Neural cell (in vitro differentiated cells): ENCODE data around the gene CELSR1. TPM values are rescaled to one million over a fixed set of nuclear protein-coding genes. Genes with fewer than 3 reads are reported as not detected.

ENCODE experiments used
- H2AFZ ChIP-seq: fragments of 200-600, 300-800 bp; sonication (generic), shearing (Covaris generic); 2 replicates; pipeline ENCODE4 v1.6.0; 2014; ENCODE audit warnings: low read depth, mild to moderate bottlenecking, antibody characterized with exemption, low read length, moderate library complexity
- H3F3A ChIP-seq: fragments of 200-600 bp; shearing (Covaris generic); 2 replicates; pipeline ENCODE4 v1.6.1; 2016; ENCODE audit warnings: mild to moderate bottlenecking, moderate library complexity, mixed read lengths, antibody characterized with exemption, low read length; ENCODE audit not compliant: insufficient read depth, poor library complexity, severe bottlenecking
- H3K27ac ChIP-seq: fragments of 200-600, 300-800 bp; sonication (generic), shearing (Covaris generic); 2 replicates; pipeline ENCODE4 v1.5.1; 2014; ENCODE audit warnings: mild to moderate bottlenecking, low read length, moderate library complexity
- H3K27me3 ChIP-seq: fragments of 300-800, 200-600 bp; sonication (generic), shearing (Covaris generic); 2 replicates; pipeline ENCODE4 v1.6.0; 2014; ENCODE audit warnings: mild to moderate bottlenecking, low read depth, low read length, moderate library complexity; ENCODE audit not compliant: insufficient read depth
- H3K36me3 ChIP-seq: fragments of 300-800, 200-600 bp; sonication (generic), shearing (Covaris generic); 2 replicates; pipeline ENCODE4 v1.5.1; 2014; ENCODE audit warnings: mild to moderate bottlenecking, antibody characterized with exemption, low read length, moderate library complexity; ENCODE audit not compliant: insufficient read depth
- H3K4me2 ChIP-seq: fragments of 300-800, 200-600 bp; sonication (generic), shearing (Covaris generic); 2 replicates; pipeline ENCODE4 v1.6.0; 2014; ENCODE audit warnings: mild to moderate bottlenecking, low read length
- H3K4me3 ChIP-seq: fragments of 300-800, 200-600 bp; sonication (generic), shearing (Covaris generic); 2 replicates; pipeline ENCODE4 v1.5.1; 2014; ENCODE audit warnings: mild to moderate bottlenecking, low read length, moderate library complexity
- H3K79me2 ChIP-seq: fragments of 200-600 bp; shearing (Covaris generic); replicated peaks from 2 replicates; pipeline ENCODE4 v1.6.0; 2014; ENCODE audit warnings: mild to moderate bottlenecking, low read length, moderate library complexity; ENCODE audit not compliant: insufficient read depth
- H3K9ac ChIP-seq: fragments of 300-800, 200-600 bp; sonication (generic), shearing (Covaris generic); 2 replicates; pipeline ENCODE4 v1.6.1; 2016; ENCODE audit warnings: mild to moderate bottlenecking, low read length, mixed read lengths
- H3K9me2 ChIP-seq: fragments of 200-600 bp; shearing (Covaris generic); 2 replicates; pipeline ENCODE4 v1.6.1; 2016; ENCODE audit warnings: mild to moderate bottlenecking, low read length, mixed read lengths; ENCODE audit not compliant: insufficient read depth
- H3K9me3 ChIP-seq: fragments of 200-600, 300-800 bp; sonication (generic), shearing (Covaris generic); 2 replicates; pipeline ENCODE4 v1.6.1; 2016; ENCODE audit warnings: mild to moderate bottlenecking, mixed run types, low read length, moderate library complexity, mixed read lengths
- H4K20me1 ChIP-seq: fragments of 200-600 bp; shearing (Covaris generic); 2 replicates; pipeline ENCODE4 v1.6.1; 2016; ENCODE audit warnings: mild to moderate bottlenecking, mixed run types; ENCODE audit not compliant: insufficient read depth
- CTCF ChIP-seq: fragments of 450-650 bp; IDR thresholded peaks from 2 replicates; pipeline ENCODE4 v1.5.1; 2014; ENCODE audit warnings: antibody characterized with exemption, mild to moderate bottlenecking, moderate library complexity; ENCODE audit not compliant: poor library complexity, severe bottlenecking
- EP300 ChIP-seq: fragments of 450-650 bp; conservative IDR thresholded peaks from 2 replicates; pipeline ENCODE4 v1.6.1; 2014; ENCODE audit warnings: antibody characterized with exemption, mild to moderate bottlenecking, moderate library complexity; ENCODE audit not compliant: poor library complexity, severe bottlenecking
- EZH2 ChIP-seq: fragments of 200-600, 300-800 bp; shearing (Covaris generic), sonication (generic); IDR thresholded peaks from 2 replicates; pipeline ENCODE4 v1.6.1; 2014; ENCODE audit warnings: antibody characterized with exemption, low read length, borderline replicate concordance, mild to moderate bottlenecking; ENCODE audit not compliant: insufficient read depth, poor library complexity, severe bottlenecking
- MXI1 ChIP-seq: fragments of 450-650 bp; conservative IDR thresholded peaks from 2 replicates; pipeline ENCODE4 v1.6.1; 2014; ENCODE audit warnings: antibody characterized with exemption, mild to moderate bottlenecking; ENCODE audit not compliant: poor library complexity, severe bottlenecking
- POLR2AphosphoS5 ChIP-seq: IDR thresholded peaks from 2 replicates; pipeline ENCODE4 v1.6.1; 2012
- RAD21 ChIP-seq: fragments of 450-650 bp; conservative IDR thresholded peaks from 2 replicates; pipeline ENCODE4 v1.6.1; 2014; ENCODE audit warnings: antibody characterized with exemption, mild to moderate bottlenecking, moderate library complexity
- REST ChIP-seq: IDR thresholded peaks from 2 replicates; pipeline ENCODE4 v1.6.1; 2012; ENCODE audit warnings: borderline replicate concordance
- SMC3 ChIP-seq: fragments of 450-650 bp; conservative IDR thresholded peaks from 2 replicates; pipeline ENCODE4 v1.6.1; 2014; ENCODE audit warnings: antibody characterized with exemption, mild to moderate bottlenecking, moderate library complexity; ENCODE audit not compliant: poor library complexity
- TAF1 ChIP-seq: IDR thresholded peaks from 2 replicates; pipeline ENCODE4 v1.6.1; 2012; ENCODE audit warnings: low read depth
- polyA plus RNA-seq: library from polyadenylated mRNA; depleted of rRNA; stranded (reverse); fragments of >200 nt; gene quantifications from 2 replicates; pipeline ENCODE4 v1.2.3, GENCODE V29; 2014

CELSR1 gene
- polyA plus RNA-seq, 1 donor from 2014 or later: 0.14 TPM

- no peak overlapping the region for H2AFZ ChIP-seq
- H3K4me3 ChIP-seq: no peak overlapping the region
- no peaks in the 10 kb centered on the region for H3K27me3 ChIP-seq
- H4K20me1 ChIP-seq: no peaks in the 10 kb centered on the region
- H3K4me2 ChIP-seq: no peak overlapping the region
- H3K9me3 ChIP-seq: no peaks in the 10 kb centered on the region
- H3F3A ChIP-seq: no peaks in the 10 kb centered on the region
- H3K27ac ChIP-seq: no peak overlapping the region
- TF ChIP-seq TAF1 (no peak), CTCF (no peak), EZH2 (no peak), EP300 (no peak), RAD21 (no peak), REST (no peak), MXI1 (no peak), POLR2AphosphoS5 (no peak), SMC3 (no peak)
- no peaks in the 10 kb centered on the region for H3K79me2 ChIP-seq
- H3K9me2 ChIP-seq: no peaks in the 10 kb centered on the region
- H3K9ac ChIP-seq: no peak overlapping the region
- no peaks in the 10 kb centered on the region for H3K36me3 ChIP-seq
Measured at GRCh38 chr22:46451741-46452140, 85.7 kb downstream of the CELSR1 start.

GRCh38 chr22:46450931-46451561 is 86.4 kb downstream of the CELSR1 start:
- Histone ChIP-seq H3K9ac (no peak overlapping the region), H2AFZ (no peak overlapping the region), H3K4me3 (no peak overlapping the region), H3K27me3 (no peaks in the 10 kb centered on the region), H4K20me1 (no peaks in the 10 kb centered on the region), H3K36me3 (no peaks in the 10 kb centered on the region), H3K4me2 (no peak overlapping the region), H3F3A (no peaks in the 10 kb centered on the region), H3K27ac (no peak overlapping the region), H3K9me3 (no peaks in the 10 kb centered on the region), H3K79me2 (no peaks in the 10 kb centered on the region), H3K9me2 (no peaks in the 10 kb centered on the region)
- TF ChIP-seq CTCF (no peak), EP300 (no peak), RAD21 (no peak), POLR2AphosphoS5 (no peak), REST (no peak), EZH2 (no peak), SMC3 (no peak), TAF1 (no peak), MXI1 (no peak)
